NCI-H2171 treated with DMSO at 0.1 percent for 48 hours (cell line): Measurements from ENCODE around the gene OR2Z1.
"Not testable (repeated sequence)": the region's sequence is repeated elsewhere in the genome, so short reads cannot be mapped to it uniquely, and the experiment has no call there.

Experiments used
- DNase-seq: peaks from one replicate; lab custom pipeline; 2025; lab: John Stamatoyannopoulos, UW

The OR2Z1 gene

DNA sequence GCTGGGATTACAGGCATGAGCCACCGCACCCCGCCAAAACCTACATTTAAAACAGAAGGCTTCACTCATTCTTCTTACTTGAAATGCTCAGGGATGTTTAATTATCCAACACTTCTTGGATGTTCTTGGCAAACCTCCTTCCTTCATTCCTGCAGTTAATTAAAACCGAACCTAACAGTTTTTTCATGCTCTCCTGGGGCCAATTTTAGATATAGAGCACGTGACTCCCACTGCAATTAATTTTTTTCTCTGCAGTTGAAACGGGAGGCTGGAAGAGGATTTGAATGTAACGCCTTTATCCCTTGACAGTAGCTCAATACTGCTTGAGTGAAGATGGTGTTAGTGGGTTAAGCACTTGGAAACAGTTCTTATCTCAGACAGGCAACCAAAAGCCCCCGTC, 18.2 kb upstream of the OR2Z1 start:
- DNase-seq, result no peak

DNA sequence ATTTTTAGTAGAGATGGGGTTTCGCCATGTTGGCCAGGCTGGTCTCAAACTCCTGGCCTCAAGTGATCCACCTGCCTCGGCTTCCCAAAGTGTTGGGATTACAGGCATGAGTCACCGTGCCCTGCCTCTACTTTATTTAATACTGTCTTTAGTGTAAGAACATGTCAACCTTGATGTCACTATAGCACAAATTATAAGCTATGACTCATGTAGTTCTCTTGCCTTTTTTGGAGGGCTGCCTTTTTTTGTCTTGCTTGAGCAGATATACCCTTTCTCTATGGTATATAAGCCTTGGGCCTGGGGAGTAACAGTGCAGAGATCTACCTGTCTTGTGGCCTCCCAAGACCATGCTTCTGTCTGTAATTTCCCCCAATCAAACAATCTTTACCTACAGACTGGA, 16.1 kb upstream of the OR2Z1 start:
- not testable (repeated sequence) for DNase-seq

DNA sequence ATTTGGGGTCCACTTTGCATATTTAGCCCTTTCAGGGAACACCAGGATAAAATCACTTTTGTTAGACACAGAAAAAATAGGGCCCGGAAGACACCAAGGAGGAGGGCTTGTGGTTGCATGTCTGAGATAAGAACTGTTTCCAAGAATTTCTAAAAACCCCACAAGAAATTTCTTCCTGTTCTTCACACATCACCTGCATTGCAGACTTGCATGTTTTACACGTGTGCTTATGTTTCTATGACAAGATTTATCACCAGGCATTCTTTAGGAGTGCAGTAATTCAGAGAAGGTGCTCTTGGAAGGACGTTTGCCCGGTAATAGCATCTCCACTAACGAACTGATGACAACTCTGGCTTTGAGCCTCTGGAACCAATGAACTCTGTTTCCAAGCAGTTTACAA, 15.7 kb upstream of the OR2Z1 start:
- DNase-seq, result no peak

DNA sequence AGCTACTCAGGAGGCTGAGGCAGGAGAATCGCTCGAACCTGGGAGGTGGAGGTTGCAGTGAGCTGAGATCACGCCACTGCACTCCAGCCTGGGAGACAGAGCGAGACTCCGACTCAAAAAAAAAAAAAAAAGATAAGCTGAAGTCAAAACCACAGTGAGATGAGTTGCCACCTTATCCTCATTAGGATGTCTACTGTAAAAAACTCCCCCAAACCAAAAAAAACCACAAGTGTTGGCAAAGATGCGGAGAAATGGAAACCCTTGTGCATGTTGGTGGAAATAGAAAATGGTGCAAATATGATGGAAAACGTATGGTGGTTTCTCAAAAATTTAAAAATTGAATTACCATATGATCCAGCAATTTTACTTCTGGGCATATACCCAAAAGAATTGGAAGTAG, 11.1 kb upstream of the OR2Z1 start:
- DNase-seq, result not testable (repeated sequence)

DNA sequence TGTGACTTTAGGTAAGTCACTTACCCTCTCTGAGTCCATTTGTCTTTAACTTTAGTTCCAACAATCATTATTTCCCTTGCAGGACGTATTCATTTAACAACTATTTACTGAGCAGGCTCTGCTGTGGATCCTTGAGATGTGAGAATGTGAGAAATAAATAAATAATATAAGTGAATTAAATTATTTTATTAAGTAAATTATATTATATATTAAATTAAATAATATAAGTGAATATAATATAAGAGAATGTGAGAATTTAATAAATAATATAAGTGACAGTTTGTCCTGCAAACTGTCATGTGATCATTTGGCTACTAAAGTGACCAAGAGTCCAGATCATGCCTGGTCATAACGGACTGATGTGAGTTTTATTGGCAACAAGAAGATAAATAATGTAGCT, 598 bp downstream of the OR2Z1 start:
- DNase-seq, result no peak

DNA sequence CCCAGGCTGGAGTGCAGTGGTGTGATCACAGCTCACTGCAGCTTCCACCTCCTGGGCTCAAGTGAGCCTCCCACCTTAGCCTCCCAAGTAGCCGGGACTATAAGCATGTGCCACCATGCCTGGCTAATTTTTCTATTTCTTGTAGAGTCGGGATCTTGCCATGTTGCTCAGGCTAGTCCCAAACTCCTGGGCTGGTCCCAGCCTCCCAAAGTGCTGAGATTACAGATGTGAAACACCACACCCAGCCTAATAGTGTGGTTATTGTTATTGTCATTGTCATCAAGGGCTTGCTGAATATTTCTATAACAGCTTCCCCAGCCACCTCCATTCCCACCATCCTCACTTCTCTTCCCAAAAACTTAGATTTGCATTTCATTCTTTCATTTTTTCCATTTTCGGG, 2.8 kb downstream of the OR2Z1 start:
- no peak for DNase-seq

DNA sequence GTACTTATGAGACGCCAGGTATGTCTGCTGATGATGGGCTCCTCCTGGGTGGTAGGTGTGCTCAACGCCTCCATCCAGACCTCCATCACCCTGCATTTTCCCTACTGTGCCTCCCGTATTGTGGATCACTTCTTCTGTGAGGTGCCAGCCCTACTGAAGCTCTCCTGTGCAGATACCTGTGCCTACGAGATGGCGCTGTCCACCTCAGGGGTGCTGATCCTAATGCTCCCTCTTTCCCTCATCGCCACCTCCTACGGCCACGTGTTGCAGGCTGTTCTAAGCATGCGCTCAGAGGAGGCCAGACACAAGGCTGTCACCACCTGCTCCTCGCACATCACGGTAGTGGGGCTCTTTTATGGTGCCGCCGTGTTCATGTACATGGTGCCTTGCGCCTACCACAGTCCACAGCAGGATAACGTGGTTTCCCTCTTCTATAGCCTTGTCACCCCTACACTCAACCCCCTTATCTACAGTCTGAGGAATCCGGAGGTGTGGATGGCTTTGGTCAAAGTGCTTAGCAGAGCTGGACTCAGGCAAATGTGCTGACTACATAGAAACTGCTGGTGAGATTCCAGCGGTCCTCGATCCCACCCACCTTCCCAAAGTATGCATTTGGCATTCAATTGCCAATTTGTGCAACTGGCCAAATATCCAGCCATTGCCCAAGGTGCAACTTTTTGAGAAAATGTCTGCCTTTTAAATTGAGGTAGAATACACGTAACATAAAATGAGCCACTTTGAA, 10.2 kb downstream of the OR2Z1 start:
- no peak for DNase-seq

DNA sequence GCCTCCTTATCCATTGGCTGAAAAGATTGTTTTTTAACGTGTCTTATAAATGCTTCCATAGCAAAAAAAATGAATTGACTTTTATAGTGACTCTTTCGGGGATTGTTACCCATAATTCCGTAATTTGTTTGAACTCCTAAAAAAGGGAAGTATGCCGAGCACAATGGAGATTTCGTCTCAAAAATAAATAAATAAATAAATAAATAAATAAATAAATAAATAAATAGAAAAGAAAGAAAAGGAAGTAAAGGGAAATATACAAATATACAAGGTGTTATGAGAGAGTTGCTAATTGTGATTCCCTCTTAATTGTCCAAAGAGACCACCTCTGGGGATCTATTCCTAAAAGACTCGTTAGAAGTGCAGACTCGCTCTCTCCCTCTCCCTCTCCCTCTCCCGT, 16.9 kb downstream of the OR2Z1 start:
- DNase-seq, result no peak

DNA sequence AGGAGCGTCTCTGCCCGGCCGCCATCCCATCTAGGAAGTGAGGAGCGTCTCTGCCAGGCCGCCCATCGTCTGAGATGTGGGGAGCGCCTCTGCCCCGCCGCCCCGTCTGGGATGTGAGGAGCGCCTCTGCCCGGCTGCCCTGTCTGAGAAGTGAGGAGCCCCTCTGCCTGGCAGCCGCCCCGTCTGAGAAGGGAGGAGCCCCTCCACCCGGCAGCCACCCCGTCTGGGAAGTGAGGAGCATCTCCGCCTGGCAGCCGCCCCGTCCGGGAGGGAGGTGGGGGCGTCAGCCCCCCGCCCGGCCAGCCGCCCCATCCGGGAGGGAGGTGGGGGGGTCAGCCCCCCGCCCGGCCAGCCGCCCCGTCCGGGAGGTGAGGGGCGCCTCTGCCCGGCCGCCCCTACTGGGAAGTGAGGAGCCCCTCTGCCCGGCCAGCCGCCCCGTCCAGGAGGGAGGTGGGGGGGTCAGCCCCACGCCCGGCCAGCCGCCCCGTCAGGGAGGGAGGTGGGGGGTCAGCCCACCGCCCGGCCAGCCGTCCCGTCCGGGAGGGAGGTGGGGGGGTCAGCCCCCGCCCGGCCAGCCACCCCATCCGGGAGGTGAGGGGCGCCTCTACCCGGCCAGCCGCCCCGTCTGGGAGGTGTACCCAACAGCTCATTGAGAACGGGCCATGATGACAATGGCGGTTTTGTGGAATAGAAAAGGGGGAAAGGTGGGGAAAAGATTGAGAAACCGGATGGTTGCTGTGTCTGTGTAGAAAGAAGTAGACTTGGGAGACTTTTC, 18.0 kb downstream of the OR2Z1 start:
- DNase-seq, result not testable (repeated sequence)

DNA sequence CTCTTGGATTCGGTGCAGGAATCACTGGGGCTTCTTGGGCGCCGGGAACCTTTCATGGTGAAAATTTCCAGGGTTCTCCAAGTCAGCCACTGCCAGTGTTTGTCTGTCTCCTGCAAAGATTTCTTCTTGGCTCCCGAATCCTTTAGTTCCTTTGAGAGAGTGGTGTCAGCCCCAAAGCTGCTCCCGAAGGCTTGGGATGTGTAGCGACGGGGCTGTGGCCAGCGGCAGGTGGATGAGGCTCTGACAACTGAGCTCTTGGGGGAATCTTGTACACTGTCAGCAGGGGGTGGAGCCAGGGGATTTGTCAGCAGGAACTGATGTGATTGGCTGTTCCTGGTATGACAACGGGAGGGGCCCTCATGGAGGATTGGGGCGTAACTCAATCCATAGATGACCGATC, 45.8 kb downstream of the OR2Z1 start:
- DNase-seq, result not testable (repeated sequence)

DNA sequence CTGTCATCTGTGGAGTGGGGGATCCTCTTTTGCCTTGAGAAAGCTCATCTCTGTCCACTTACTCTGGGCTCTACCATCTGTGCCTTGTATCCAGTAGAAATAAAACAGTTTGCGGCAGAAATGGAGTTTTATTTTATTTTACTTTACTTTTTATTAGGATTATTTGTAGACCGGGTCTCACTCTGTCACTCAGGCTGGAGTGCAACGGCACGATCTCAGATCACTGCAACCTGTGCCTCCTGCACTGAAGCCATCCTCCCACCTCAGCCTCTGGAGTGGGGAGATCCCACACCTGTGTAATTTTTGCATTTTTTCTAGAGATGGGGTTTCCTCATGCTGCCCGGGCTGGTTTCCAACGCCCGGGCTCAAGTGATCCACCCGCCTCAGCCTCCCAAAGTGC, 47.8 kb downstream of the OR2Z1 start:
- not testable (repeated sequence) for DNase-seq

DNA sequence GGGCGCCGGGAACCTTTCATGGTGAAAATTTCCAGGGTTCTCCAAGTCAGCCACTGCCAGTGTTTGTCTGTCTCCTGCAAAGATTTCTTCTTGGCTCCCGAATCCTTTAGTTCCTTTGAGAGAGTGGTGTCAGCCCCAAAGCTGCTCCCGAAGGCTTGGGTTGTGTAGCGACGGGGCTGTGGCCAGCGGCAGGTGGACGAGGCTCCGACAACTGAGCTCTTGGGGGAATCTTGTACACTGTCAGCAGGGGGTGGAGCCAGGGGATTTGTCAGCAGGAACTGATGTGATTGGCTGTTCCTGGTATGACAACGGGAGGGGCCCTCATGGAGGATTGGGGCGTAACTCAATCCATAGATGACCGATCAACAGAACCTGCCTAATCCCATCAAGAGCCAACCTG, 52.2 kb downstream of the OR2Z1 start:
- not testable (repeated sequence) for DNase-seq
